ENCODE measurements around the gene MAPKBP1. TPM values are rescaled to one million over a fixed set of nuclear protein-coding genes. Genes with fewer than 3 reads are reported as not detected.
"Not testable (repeated sequence)": the region's sequence is repeated elsewhere in the genome, so short reads cannot be mapped to it uniquely, and the experiment has no call there.

The MAPKBP1 gene
- total RNA-seq, 1 donor from 2014 or later = 21.2 TPM

DNA sequence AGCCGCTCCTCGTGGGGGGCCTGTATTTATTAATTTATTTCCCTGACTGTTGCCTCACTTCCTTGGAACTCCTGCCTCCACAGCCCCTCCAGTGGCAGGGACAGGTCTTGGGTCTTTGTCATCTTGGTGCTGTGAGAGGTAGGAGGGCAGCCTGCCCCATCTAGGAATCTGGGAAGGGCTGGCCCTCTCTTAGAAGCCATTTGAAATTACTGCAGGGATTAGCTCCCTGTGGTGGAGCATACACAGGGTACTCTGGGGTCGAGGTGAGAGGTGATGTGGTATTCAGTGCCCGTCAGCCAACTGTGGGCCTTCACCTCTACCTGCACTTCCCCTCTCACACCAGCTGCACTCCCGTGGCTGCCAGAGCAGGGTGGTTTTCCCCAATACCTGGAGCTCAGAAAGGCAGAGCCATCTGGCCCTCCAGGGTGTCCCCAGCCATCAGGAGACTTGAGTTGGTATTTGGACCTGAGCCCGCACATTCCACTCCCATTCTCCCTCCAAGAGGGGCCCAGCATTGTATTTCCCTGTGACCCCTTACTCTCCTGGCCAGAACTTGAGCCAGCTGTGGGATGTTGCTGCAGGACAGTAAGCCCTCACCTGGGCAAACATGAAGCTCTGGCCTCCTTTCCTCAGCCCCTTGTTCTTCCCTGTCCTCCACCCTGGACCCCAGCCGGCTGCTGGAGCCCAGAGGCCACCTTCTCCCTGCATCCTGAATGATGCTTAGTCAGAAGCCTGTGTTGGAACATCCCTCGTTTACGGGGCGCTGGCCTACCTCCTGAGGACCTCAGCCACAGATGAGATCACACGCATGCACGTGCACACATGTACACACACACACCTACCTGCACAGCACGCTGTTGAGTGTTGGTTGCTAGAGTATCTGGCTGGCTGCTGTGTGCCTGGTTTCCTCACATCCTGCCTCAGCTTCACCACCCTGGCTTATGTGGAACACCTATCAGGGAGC, 51.6 kb downstream of the MAPKBP1 start:
- DNase-seq (ENCODE audit: low spot score) = no peak

- no peak for DNase-seq (ENCODE audit: low spot score)
Measured at GRCh38 chr15:41827290-41827879, 53.1 kb downstream of the MAPKBP1 start.

DNA sequence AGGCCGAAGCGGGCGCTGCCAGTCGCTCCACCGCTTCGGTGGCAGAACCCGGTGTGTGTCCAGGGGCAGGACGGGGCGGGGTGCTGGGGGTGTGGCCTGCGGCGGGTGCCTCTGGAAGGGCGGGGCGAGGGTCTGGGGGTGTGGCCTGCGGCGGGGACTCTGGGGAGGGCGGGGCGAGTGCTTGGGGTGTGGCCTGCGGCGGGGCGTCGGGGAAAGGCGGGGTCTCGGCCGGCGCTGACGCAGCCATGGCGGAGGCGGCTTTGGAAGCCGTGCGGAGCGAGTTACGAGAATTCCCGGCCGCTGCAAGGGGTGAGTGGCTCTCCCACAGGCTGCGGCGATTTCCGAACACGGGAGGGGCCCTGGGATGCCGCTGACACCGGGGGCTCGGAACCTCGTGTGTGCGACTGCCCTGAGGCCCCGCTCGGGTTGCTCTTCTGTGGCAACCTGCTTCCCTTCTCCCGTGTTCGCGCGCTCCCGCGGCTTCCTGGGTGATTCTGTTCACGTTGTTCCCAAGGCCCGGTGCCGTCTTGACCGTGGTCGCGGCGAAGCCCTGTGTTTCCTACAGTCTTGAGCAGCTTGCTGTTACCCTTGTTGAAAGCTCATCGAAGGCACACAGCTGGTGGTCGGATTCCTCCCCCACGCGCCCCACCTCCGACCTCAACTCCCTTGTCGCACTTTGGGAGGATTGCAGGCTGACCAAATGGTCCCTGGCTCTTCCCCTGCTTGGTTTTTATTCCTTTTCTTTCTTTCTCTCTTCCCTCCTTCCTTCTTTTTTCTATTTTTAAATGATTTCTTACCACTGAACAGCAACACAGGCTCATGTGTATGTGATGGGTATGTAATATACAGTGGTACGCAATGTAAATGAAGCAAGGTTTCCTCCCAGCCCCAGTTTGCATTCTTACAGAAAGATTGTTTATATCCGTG, 53.9 kb downstream of the MAPKBP1 start, which contains the start of gene JMJD7:
Gene JMJD7 (plus strand): TSS at position 213 of the 927 bp plus-strand sequence. CDS start 33 bp downstream, at position 246.
- peak; percentile 98 for DNase-seq (ENCODE audit: low spot score)

DNA sequence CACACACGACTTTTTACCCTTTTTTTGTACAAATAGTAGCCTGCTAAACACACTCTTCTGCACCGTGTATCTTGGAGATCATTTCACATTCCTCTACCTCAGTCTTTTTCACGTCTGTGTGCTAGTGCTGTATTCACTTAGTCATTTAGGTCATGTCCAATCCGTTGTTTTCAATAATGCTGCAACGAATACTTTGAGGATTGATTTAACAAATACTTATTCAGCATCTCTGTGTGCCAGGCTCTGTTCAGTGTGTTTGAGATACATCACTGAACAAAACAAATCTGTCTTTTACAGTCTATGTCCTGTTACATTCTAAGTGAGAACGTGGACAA, 54.5 kb downstream of the MAPKBP1 start:
- no peak for DNase-seq (ENCODE audit: low spot score)

GRCh38 chr15:41829959-41830646, 55.8 kb downstream of the MAPKBP1 start:
- DNase-seq (ENCODE audit: low spot score) = no peak

GRCh38 chr15:41831291-41831690, 57.0 kb downstream of the MAPKBP1 start:
- DNase-seq (ENCODE audit: low spot score) = not testable (repeated sequence)

GRCh38 chr15:41832208-41832607, 57.9 kb downstream of the MAPKBP1 start:
- no peak for DNase-seq (ENCODE audit: low spot score)

DNA sequence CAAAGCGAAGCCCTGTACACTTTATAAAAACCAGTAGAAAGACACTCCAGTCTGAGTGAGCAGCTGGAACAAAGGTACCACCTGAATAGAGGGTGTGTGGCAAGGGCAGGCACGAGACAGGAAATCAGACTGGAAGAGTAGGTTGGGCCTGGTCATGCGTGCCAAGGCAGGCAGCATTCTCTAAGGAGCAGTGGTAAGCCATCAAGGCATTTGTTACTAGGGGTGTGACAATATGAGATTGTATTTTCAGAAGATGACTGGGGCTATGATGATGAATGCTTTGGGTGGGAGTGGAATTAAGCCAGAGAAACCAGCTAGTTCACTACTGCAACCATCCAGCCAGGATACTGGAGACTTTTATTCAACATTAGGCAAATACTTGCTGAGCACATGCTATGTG, 58.6 kb downstream of the MAPKBP1 start:
- no peak for DNase-seq (ENCODE audit: low spot score)

DNA sequence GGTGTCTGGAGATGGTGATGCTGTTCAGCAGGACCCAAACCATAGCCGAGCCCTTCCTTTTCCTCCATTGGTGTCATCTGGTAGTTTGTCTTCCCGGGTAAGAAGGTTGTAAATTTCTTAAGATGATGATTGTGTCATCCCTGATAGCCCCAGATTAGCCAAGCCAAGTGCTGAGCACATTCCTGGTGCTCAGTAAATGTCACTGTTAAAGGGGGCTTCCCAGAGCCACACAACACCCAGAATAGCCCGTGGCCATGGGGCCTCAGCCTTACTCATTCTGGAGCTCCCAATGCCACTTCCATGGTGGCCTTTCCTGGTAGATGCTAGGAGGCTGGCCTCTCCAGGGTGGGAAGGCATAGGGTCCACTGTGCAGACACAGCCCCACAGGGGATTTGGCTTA, 59.8 kb downstream of the MAPKBP1 start:
- no peak for DNase-seq (ENCODE audit: low spot score)

- no peak for DNase-seq (ENCODE audit: low spot score)
Measured at GRCh38 chr15:41836073-41836472, 61.8 kb downstream of the MAPKBP1 start.

DNA sequence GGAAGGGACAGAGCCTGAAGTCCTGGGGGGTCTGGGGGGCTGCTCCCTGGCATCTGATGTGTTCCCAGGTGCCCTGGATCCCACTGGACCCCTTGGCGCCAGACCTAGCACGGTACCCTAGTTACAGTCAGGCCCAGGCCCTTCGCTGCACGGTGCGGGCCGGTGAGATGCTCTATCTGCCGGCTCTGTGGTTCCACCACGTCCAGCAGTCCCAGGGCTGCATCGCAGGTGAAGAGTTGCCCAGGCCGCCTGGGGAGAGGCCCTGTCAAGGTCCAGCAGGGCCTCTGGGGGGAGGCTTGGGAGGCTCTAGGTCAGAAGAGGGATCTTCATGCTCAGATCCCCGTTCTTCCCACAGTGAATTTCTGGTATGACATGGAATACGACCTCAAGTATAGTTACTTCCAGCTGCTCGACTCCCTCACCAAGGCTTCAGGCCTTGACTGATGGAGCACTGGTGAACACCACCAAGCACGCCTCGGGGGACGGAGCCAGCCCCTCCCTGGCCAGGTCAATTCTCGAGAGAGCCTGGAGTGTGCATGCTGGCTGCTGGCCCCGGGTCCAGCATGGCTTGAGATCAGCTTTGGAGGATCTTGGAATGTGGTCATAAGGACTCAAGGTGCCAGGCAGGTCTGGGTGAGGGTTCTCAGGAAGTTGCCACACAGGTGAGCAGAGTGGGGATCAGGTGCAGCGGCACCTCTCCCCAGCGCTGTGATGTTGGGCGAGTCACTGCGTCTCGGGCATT, 62.6 kb downstream of the MAPKBP1 start:
- no peak for DNase-seq (ENCODE audit: low spot score)

DNA sequence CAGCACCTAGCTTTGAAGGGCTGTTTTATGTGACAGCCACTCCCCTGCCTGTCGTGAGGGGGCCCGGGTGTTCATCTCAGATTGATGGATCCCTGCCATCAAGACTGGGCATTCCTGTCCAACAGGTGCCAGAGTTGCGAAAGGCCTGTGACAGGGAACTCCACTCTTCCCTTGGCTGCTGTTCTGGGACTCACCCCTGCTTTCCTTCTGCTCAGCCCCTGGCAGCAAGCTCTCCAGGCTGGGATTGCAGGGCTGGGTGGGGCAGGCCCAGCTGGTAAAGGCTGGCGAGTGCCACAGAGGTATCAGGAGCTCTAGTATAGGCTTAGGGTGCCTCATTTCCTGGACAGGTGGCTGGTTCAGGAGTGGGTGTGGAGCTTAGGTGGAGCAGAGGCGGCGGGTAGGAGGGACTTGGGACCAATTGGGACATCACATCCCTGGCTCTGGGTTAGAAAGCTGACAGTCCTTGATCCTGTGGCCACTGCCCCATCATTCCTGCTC, 64.2 kb downstream of the MAPKBP1 start, which contains the start of gene PLA2G4B:
Gene PLA2G4B (plus strand): TSS at position 448 of the 498 bp plus-strand sequence. CDS start 67 bp downstream, outside the sequence.
- no peak for DNase-seq (ENCODE audit: low spot score)

- no peak for DNase-seq (ENCODE audit: low spot score)
Measured at GRCh38 chr15:41839781-41840491, 65.7 kb downstream of the MAPKBP1 start.

DNA sequence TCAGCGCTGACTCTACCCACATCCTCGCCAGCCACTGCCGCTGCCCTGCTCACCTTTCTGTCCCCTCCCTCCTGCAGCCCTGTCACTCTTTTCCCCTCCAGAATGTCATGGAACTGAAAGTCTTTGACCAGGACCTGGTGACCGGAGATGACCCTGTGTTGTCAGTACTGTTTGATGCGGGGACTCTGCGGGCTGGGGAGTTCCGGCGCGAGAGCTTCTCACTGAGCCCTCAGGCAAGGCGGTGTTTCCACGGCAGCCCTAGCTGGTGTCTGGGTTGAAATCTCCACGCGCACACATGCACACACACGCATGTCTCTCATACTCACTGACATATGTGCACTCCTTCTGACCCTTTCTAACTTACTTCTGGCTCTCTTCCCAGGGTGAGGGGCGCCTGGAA, 66.4 kb downstream of the MAPKBP1 start:
- DNase-seq (ENCODE audit: low spot score) = no peak

DNA sequence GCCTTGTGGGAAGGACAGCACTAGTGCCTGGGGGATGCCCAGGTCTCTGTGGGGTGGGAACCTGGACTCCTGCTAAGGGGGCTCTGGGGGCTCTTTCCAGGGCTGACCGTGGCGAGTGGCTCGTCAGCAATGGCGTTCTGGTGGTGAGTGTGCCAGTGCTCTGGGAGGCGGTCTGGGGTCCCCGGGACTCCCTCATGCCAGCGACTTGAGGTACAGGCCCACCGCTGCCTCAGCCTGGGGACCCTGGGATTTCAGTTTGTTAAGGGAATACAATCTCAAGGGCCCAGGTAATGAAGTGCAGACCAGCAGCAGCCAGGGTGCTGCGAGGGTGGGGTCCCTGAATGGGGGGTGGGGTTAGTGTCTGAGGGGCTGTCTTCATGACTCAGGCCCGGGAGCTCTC, 66.8 kb downstream of the MAPKBP1 start:
- DNase-seq (ENCODE audit: low spot score) = no peak

GRCh38 chr15:41842229-41842628, 67.9 kb downstream of the MAPKBP1 start:
- no peak for DNase-seq (ENCODE audit: low spot score)

GRCh38 chr15:41843571-41843970, 69.3 kb downstream of the MAPKBP1 start:
- DNase-seq (ENCODE audit: low spot score) = no peak

DNA sequence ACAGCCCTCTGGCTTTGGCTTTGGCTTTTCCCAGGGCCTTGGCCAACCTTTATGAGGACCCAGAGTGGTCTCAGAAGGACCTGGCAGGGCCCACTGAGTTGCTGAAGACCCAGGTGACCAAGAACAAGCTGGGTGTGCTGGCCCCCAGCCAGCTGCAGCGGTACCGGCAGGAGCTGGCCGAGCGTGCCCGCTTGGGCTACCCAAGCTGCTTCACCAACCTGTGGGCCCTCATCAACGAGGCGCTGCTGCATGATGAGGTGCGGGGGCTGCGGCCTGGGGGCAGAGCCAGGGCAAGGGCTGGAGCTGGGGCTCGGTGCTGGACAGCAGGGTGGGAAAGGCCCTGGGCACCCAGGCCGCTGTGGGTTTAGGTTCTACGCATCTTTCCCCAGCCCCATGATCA, 70.5 kb downstream of the MAPKBP1 start:
- no peak for DNase-seq (ENCODE audit: low spot score)

- DNase-seq (ENCODE audit: low spot score) = no peak
Measured at GRCh38 chr15:41847206-41847605, 72.9 kb downstream of the MAPKBP1 start.
